Measurements from ENCODE around the gene STK39.

DNA sequence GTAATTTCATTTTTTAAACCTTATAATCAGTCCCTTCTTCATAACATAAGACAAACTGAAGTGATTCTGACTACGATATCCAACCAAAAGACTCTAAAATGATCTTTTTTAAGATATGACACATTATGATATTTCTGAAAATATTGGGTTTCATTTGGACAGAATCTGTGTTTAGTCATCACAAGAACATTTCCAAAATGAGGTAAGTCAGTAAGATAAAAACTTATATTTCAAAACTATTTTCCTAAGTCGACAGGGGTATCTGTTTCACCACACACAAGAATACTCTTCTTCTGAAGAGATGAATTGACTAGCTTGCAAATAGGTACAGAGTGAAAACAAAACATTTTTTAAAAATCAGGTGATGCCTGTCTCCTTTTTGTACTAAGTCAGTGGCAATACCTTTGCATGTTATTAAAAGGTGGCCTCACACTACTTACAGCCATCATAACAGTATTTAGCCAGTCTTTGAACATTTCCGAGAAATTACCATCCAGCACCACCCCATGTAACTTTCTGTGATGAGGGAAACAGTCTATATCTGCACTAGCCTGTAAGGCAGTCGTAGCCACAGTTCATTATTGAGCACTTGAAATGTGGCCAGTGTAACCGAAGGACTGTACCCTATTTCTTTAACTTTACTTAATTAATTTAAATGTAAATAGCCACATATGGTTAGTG, 13.5 kb downstream of the STK39 start:
- no peak for TF ChIP-seq CTCF (IDR thresholded peaks at IDR 0.05; ENCODE audit: low read depth, low read length, poor library complexity, severe bottlenecking)
- TF ChIP-seq EZH2phosphoT487 (IDR thresholded peaks at IDR 0.05; ENCODE audit: borderline replicate concordance, low read length) = no peak
